Urothelium cell line (cell line): ENCODE measurements around the gene SOBP.

Experiments
- DNase-seq: peaks from one replicate; pipeline ENCODE4 v3.0.0; 2011; ENCODE audit warnings: low spot score, mixed read lengths
- FAIRE-seq: peaks from 2 replicates; lab custom pipeline; 2011; peaks lifted over from hg19 to GRCh38; lab: Jason Lieb, UNC

SOBP gene

DNA sequence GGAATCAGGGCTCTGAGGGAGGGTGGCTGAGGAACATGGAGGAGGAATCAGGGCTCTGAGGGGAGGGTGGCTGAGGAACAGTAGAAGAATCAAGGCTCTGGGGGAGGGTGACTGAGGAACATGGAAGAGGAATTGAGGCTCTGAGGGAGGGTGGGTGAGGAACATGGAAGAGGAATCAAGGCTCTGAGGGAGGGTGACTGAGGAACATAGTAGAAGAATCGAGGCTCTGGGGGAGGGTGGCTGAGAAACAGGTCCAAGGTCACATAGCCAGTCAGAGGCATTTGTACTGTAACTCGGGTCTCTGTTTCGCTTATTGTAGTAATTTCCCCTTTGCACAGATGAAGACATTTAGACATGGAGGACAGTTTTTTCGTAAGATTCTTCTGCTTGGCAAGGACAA, 164.8 kb downstream of the SOBP start:
- DNase-seq (no peak), FAIRE-seq (no peak)

DNA sequence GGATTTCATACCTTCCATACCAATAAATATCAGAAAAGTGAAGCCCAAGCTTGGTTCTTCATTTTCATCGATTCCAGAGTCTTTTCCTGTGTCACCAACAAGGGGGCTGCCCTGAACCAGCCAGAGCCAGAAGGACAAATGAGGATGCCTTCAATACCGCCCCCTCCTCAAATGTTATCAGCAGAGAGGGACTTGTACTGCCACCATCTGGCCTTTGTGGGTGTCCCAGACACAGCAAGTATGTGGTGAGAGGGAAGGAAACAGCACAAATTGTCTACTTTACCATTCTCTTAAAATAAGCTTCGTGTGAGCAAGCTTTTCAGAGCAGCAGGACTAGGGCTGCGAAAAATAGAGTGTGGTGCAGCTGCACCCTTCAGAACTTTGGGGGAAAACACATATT, 165.3 kb downstream of the SOBP start:
- DNase-seq (no peak), FAIRE-seq (no peak)

DNA sequence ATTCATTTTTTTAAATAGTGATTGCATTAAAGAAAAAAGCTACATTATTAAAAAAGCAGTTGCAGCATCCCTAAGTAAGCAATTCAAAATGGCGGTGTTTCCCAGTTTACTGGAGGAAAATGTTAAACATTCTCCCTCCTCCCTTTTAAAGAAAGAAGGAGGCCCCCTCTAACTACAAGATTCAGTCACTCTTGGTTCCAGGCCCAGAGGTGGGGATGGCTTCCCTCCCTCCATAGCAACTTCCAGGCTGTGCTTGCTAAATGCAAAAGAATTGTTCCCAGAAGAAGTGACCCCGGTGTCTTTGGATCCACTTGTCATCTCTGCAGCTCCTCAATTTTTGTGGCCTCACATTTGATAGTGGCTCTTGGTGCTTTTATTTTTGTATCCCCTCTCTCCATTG, 165.9 kb downstream of the SOBP start:
- FAIRE-seq (no peak), DNase-seq (no peak)

DNA sequence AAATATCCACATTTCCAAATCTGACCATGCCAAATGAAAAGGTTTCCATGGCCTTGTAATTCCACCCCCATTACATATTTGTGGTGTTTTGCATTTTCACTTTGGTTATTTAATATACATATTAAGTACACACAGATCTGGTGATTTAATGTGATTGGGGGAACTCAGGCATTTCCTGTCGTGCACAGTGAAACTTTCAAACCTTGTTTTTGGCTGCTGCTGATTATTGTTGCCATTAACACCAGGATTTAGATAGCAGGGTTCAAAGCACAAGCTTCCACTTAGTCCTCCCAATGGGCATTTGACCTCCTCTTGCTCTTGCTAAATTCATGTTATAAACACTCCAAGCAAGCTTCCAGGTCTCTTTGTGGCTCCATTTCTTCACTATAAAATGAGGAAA, 166.5 kb downstream of the SOBP start:
- DNase-seq (no peak), FAIRE-seq (no peak)

DNA sequence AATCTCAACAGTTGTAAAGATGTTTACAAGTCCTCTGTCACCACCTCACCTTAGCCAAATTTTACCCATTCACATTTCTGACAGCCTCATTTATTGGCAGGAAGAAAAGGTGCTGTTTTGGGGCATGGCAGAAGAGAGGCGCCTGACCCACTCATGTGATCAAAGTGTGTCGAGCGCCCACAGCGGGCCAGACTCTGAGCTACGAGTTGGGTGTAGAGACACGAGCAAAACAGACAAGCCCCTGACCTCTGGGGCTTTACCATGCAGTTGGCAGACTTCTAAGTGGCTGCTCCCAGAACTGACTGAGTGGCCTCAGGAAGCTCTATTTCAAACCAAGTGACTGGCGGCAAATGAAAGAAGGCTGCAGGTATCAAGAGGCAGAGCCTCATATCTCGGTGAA, 167.0 kb downstream of the SOBP start:
- DNase-seq (no peak), FAIRE-seq (no peak)

DNA sequence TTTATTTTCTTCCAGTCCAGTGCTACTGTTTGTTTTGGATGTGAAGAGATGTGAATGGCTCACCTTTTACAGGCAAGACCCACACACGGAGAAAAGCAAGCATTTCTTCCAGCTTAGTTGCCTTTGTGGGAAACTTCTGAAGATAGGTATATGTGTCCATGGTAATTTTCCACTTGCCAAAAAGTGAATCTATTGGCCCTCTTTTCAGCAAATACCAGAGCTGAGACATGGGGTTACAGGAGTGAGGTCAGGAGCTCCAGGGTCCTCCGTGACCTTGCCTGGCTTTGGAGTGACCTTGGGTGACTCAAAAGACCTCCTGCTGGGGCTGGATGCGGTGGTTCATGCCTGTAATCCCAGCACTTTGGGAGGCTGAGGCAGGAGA, 167.4 kb downstream of the SOBP start:
- DNase-seq (no peak), FAIRE-seq (no peak)

DNA sequence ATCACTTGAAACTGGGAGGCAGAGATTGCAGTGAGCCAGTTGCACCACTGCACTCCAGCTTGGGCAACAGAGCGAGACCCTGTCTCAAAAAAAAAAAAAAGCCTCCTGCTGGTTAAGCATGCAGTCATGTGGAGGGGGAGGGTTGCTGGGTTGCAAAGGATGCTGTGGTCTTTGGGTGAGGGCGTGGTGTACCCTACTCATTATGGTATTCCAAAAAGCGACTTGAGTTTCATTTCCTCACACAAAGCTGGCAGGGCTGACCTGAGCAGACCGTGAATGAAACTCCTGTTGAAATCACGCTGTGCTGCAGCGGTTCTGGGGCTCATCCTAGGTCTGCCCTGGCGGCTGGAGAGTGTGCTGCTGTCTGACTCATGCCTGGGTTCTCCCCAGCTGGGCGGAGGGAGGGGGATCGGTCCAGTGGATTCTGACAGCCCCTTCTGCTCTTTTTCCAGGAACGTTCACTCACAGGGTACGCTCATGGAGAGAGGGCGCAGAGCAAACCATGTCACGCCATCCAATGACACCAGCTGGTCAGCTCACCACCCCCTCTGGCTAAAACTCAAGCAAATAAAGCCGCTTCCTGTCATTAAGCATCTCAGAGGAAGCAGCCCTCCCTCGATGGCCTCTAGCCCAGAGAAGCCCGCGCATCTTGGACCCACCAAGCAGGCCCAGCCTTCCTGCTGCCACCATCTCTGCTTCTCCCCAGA, 168.0 kb downstream of the SOBP start:
- DNase-seq = peak; percentile 72
- no peak for FAIRE-seq

DNA sequence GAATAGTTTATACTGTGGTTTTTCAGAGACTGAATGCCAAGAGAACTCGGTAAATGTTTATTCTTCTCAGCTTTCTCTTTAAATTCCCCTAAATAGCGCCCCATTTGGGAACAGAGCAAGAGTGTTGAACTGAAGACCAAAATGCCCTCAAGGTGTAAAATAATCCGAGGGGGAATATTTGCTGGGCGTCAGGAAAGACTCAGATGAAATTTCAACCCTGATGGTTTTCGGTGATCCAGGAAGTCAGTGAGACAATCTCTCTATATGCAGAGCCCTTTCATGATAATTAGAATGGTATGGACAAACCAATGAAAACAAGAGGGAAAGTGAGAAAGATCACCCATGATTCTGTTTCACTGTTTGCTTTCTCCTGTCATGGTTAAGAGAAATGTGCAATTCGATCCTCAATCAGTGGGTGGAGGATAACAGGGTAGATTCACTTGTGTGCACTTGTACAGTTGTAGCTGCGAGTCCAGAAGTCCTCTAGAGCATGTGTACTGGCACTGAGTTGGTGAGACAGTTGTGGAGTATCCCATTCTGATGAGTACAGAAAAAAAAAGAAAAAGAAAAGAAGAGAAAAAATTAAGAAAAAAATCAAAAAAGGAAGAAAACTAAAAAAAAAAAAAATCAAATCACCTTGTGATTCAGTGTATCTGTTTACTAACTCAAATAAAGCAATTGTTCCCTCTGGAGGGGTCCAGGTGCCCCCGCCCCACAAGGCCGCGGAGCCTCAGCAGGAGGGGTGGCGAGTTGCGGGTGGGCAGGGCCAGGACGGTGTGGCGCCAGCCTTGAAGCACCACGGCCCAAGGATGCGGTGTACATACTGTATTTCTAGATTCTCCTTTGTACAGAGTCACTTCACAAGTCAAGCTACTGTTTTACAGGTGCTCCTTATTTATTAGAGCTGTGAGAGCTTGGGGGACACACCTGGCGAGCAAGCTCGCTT, 169.3 kb downstream of the SOBP start:
- FAIRE-seq (no peak), DNase-seq (no peak)

DNA sequence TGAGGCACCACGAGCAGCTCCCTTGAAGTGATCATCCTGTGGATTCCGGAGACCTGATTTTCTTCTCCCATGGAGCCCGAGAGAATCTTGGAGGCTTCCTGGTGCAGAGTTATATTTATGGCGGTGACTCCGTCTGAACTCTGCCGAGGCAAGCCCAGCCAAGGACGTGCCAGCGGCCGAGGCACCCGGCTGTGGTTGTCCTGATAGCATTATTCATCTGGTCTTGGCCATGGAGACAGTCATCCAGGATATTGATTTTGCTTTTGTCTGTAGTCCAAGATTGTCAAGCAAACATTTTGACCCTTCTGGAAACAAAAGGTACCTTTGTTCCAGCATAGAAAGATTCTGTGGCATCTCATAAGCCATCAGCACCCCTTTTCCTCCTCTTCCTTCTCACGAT, 170.9 kb downstream of the SOBP start:
- DNase-seq = no peak
- FAIRE-seq = no peak

DNA sequence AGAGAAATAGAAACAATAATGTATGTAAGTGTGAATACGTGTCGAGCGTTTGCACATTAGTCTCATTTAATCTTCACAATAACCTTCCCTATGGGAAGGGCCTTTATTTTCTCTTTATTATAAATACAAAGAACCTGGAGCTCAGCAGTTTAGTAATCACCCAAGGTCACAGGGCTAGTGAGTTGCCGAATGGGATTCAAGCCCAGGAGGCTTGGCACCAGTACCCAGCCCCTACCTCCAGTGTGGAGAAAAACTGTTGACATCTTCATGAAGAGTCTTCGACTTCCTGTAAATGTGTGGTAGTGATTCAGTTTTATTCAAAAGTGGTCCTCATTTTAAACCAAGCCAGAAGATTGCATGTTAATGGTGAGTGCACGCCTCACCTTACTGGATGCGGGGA, 171.4 kb downstream of the SOBP start:
- FAIRE-seq (no peak), DNase-seq (no peak)

DNA sequence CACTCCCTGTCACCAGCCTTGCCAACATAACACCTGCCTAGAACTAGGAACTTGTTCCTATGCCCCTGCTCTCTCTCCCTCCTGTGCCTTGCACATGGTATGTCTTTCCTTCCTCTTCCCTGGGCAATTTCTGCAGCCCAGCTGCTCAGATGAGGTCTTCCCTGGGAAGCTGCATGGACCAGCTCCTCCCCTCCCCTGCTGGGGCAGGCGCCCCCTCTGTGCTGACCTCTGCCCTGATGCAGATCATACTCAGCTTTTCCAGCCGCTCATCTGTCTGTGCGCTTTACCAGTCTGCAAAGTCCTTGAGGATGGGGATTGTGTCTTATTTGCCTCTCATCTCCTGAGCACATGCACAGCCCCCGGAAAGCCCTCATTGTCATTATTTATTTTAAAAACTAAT, 172.4 kb downstream of the SOBP start:
- DNase-seq = no peak
- FAIRE-seq = no peak

DNA sequence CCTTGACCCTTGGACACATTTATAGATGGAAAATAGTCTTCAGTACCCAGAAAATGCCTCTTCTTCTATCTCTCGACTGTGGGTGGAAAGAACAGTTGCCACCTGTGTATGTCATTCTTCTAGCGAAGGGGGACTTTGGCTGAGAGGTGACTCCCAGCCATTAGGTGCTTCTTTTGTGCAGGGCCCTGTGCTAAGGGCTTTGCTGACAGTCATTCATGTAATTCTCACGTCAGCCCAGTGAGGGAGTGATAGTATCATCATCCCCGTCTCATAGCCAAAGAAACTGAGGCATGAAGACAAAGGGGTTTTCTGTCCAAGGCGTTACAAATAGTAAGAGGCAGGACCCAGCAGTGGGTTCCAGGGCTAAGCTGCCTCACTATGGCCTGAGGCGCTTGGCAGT, 173.4 kb downstream of the SOBP start:
- FAIRE-seq (no peak), DNase-seq (no peak)

DNA sequence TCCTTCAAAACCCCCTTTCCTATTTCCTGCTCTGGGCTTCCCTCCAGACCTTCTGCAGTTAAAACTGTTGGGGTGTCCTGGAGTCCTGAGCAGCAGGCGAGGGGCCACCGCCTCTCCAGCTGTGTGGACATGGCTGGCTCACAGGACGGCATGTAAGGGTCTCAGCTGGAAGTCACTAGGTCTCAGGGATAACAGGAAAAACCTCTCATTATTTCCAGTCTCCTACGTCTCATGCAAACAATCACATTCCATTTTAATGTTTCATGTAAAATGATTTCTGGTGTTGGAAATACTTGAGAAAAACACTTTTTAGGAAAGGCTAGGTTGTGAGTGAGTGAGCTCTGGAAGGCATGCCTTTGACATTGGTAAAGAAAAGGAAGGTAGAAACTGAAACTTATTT, 175.5 kb downstream of the SOBP start:
- DNase-seq (no peak), FAIRE-seq (no peak)

DNA sequence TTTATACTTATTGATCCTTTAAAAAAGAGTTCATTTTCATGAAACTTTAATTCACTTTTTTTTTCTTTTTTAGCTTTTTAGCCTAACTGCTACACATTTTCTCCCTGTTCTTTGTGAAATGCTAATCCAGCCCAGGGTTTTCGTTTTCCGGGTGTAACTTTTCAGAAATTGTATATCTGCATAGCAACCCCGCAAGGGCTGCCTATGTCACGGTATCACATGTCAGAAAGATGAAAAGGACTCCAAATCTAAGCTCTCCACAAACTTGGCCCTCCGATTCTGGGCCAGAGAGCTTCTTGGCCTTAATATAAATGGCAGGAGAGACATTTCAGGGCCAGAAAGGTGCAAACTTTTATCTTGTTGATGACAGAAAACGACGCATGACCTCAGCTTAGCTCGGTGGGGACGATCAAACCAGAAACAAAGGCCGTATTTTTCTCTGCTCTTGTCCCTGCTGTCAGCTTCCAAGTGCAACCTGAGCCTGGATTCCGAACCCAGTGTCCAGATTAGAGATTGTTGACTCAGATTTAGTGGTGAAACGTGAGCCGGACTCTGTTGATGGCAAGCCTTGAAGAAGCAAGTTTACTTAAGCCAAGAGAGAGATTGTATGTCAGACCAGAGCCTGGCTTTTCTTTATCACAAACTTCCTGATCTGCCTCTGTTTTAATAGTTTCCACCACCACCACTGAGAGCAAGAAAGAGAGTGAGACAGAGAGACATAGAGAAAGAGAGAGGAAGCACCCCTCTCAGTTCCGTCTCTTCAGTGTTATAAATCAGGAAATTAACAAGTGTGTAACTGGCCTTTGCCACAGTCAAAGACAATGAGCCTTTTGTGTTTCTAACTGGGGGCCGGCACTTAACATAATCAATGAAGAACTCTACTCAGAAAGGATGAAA, 176.4 kb downstream of the SOBP start:
- no peak for FAIRE-seq
- peak; percentile 18 for DNase-seq

DNA sequence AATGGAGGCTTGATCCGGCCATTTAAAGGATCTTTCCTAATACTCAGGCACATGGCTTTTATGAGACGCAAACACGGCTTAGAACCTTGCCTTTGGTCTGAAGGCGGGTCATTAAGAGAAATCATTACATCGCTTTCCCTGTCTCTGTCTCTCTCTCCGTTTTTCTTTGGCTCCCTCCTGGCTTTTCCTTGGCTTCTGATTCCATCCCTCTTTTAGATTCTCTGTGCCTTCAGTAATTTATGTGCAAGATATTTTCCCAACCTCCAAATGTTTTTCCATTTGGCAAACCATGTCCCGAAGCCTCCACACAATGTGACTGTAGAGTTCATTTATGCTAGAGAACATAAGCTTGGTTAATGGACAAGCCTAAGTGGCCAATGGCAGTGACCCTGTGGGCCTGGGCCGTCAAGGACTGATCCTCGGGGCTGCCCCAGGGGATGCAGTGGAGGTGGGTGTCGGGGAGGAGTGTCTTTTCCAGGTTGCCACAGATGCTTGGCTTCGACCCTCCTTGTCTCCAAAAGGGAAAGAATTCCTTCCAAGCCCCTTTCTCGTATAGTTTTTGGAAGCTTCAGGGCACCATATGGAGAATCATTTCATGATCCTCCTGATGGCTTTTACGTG, 177.2 kb downstream of the SOBP start:
- no peak for FAIRE-seq
- DNase-seq = no peak

DNA sequence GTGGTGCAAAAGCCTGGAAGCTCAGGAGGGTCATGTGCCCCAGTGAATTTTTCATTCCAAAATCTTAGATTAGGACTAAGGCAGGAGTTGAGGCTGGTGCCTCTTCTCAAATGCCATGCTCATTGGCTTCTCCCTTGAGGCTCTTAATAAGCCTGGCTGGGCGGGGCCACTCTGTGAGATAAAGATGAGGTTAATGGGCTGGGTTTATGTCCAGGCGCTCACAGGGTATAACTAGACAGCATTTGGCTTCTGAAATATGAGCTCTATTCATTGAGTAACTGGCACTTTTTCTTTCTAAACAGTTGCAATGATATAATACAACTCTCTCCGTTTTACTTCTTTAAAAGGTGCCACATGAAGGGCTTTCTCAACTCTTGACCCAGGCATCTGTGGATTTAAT, 177.9 kb downstream of the SOBP start:
- no peak for FAIRE-seq
- no peak for DNase-seq

DNA sequence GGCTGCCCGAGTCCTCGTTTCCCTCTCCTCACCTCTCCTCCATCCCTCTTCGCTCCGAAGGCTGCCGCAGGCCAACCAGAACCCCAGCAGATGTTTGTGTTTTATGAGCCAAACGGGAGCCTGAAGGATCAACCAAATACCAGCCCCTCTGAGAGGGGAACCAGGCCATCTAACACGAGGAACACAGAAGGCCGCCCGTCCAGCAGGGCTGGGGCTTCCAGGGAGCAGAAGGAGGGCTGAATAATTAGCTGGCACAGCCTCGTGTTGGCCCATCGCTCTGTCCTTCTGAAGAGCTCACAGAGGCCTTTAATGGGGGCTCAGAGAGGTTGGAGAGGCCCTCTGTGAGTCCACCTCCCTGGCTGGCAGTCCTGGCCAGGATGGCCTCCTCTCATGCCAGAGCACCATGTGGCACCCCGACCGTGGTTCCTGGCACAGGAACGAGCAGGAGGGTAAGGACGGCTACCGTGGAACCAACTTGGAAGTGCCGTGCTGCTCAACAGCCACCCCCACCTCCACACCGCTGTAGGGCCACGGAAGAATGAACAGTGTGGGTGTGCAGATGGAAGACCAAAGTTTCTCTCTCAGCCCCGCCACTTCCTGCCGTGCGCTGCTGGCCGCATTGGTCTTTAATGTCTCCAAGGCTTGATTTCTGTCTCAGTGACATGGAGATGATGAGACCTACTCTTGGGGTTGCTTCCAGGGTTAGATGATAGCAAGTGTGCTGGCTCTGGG, 179.0 kb downstream of the SOBP start:
- no peak for DNase-seq
- no peak for FAIRE-seq

DNA sequence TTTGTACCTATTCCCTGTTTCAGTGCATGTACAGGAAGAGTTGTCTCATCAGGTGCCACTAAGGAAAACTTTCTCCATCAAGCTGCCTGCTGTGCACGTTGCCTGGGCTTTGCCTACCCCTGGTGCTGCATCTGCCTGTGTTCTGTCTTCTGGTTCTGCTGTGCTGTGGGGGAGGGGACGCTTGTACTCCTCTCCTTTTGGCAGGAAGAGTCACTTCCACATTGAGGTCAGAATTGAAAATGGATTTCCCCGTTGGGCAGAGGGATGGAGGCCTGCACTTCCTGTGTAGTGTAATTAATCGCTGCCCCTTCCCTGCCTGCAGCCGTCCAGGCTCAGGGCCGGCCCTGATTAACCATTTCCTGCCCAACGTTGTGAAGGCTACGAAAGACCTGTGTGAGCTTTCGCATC, 180.9 kb downstream of the SOBP start:
- DNase-seq (no peak), FAIRE-seq (no peak)

DNA sequence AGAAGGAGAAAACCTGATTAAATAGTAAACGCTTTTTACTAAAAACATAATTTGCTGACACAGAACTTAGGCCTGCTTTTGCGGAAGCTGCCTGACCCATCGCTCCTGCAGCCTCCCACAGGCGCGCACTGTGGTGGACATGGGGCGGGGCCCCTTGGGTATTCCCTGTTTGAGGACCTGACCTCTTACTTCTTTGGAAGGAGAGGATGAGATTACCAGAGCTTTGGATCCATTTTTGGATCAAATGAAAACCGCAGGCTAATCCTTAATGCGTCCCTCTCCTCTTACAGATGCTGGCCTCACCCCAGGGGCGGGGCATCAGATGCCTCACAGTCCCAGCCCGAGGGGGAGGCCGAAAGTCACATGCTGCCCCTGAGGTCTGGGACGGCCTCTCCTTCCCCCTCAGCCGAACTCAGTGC, 183.2 kb downstream of the SOBP start:
- DNase-seq = no peak
- no peak for FAIRE-seq
